K562 (cell line): Measurements from ENCODE around the gene EXTL1. TPM values are rescaled to one million over a fixed set of nuclear protein-coding genes. Genes with fewer than 3 reads are reported as not detected.

Source experiments
- ELK1 ChIP-seq: sonication (generic); formaldehyde crosslinking; IDR thresholded peaks from 2 replicates; pipeline ENCODE4 v1.8.1; 2022; ENCODE audit warnings: missing genetic modification reagents
- GABPA ChIP-seq: fragments of 200-800 bp; sonication (Bioruptor generic); conservative IDR thresholded peaks from 2 replicates; pipeline ENCODE4 v1.6.1; 2016; ENCODE audit warnings: low read depth, missing genetic modification characterization, missing compliant biosample characterization
- GTF3C2 ChIP-seq: IDR thresholded peaks from 3 replicates; pipeline ENCODE4 v1.6.1; 2011; ENCODE audit warnings: borderline replicate concordance, mild to moderate bottlenecking, moderate library complexity; ENCODE audit not compliant: insufficient read length; ENCODE audit errors: extremely low read depth
- NFIX ChIP-seq: fragments of 250-450 bp; sonication (Bioruptor Pico); IDR thresholded peaks from 2 replicates; pipeline ENCODE4 v1.4.0; 2020; ENCODE audit warnings: low read depth, mild to moderate bottlenecking, moderate library complexity
- PBX2 ChIP-seq, 2 experiments: IDR thresholded peaks in 1 of 2; conservative IDR thresholded peaks in 1 of 2; 2 replicates each; pipeline ENCODE4 v1.6.1; 2016; ENCODE audit warnings: low read depth in 2 of 2, mild to moderate bottlenecking in 1 of 2, missing compliant biosample characterization in 1 of 2, missing genetic modification characterization in 1 of 2, moderate library complexity in 1 of 2
- PML ChIP-seq: IDR thresholded peaks from 2 replicates; pipeline ENCODE4 v1.6.1; 2012; ENCODE audit warnings: low read length, inconsistent platforms
- SMAD1 ChIP-seq: fragments of 150-350 bp; IDR thresholded peaks from 2 replicates; pipeline ENCODE4 v1.6.1; 2014; ENCODE audit warnings: low read length, low read depth; ENCODE audit not compliant: partially characterized antibody
- SMARCA4 ChIP-seq: fragments of 450-650 bp; IDR thresholded peaks from 2 replicates; pipeline ENCODE4 v1.6.1; 2016
- XRCC5 ChIP-seq: fragments of 200-400 bp; formaldehyde crosslinking; IDR thresholded peaks from 2 replicates; pipeline ENCODE4 v1.6.1; 2017; ENCODE audit warnings: low read depth, mild to moderate bottlenecking, low read length
- ZNF407 ChIP-seq: fragments of 450-650 bp; IDR thresholded peaks from 2 replicates; pipeline ENCODE4 v1.6.1; 2016; ENCODE audit warnings: low read depth
- polyA plus RNA-seq, 8 experiments: library from polyadenylated mRNA; depleted of rRNA in 4 of 8; stranded (reverse) in 5 of 8; unstranded in 3 of 8; fragments of >200 nt; fragmentation: Nextera tagmentation in 2 of 8; fragmentation: Illumina TruSeq in 1 of 8; extraction: Ambion mirVana in 2 of 8; extraction: Trizol in 1 of 8; gene quantifications; 2 replicates each; pipeline versions ENCODE4 v1.2.1 to v1.2.3, GENCODE V29; 2011 to 2014; ENCODE audit warnings: inconsistent platforms in 1 of 8, missing spikeins in 1 of 8
- total RNA-seq, 7 experiments: library from RNA; depleted of rRNA in 6 of 7; stranded (reverse); fragments of >200 nt in 6 of 7; fragmentation: Illumina TruSeq in 2 of 7; extraction: Trizol in 2 of 7; gene quantifications; 2 replicates each; pipeline versions ENCODE4 v1.2.1 to v1.2.3, GENCODE V29; 2011 to 2021; ENCODE audit warnings: low replicate concordance in 1 of 7

EXTL1 gene
- total and polyA plus RNA-seq, 9 of the 15 experiments (the other 6 are each of a cell fraction or from before 2014, with no cell fraction given) = 0.04 to 0.23 (median 0.08) TPM; not detected in 3

- TF ChIP-seq ZNF407 (no peak), GTF3C2 (no peak), GABPA (0 out of 2 replicates have a peak, but pooled peaks have one; percentile 18), NFIX (CRISPR knock-in tag) (no peak), SMAD1 (peak; percentile 86), PBX2 (CRISPR knock-in tag; IDR thresholded peaks at IDR 0.05; ENCODE audit: low read depth) (no peak), PBX2 (tag; conservative IDR thresholded peaks at IDR 0.05; ENCODE audit: low read depth) (peak; percentile 66), XRCC5 (no peak), PML (peak; percentile 97), ELK1 (CRISPR knock-in tag) (no peak), SMARCA4 (peak; percentile 100)
Measured at GRCh38 chr1:26070296-26070962, 48.9 kb downstream of the EXTL1 start (continued).
